Activated CD8-positive, alpha-beta memory T cell treated with anti-CD3 and anti-CD28 coated beads, Interleukin-2, amount 50 U/mL, for 4 hours (primary cell): Measurements from ENCODE around the gene MYO15A.

ENCODE experiments used
- DNase-seq: peaks from one replicate; pipeline ENCODE4 v3.0.0-alpha.2; 2020

MYO15A gene

DNA sequence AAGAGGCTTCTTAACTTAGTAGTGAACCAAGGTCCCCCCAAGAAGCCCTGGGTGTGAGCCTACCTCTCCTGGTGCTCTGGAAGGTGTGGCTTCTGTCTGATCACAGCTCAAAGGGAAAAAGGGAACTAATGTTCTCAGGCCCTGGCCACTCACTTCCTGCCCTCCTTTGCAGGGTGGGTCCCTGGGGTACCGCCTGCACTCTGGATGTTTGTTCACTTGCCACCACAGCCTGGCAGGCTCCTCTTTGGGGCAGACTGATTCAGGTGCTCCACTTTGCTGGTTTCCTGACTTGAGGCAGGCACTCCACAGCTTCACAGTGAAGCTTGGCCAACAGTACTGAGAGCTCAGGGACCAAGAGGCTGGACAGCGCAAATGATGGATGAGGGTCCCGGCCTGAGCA is 5.9 kb upstream of the MYO15A start:
- DNase-seq: no peak

DNA sequence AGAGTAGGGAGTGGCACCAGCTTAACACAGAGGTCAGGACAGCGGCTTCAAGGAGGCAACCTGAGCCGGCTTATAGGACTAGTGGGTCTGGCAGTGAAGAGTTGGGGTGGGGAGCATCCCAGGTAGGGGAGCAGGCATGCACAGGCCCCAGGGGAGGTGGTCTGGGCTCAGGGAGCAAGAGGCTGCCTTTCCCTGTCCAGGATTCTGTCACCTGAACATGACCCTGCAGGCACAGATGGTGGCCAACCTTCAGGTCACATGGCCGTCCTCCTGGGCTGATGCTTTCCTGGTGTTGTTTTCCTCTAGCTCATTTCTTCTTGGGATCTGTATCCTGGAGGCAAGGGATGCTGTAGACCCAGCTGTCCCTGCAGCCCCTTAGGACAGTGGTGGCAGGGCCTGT is 3.5 kb upstream of the MYO15A start:
- DNase-seq: no peak

GRCh38 chr17:18105595-18105994 is 3.0 kb upstream of the MYO15A start:
- no peak for DNase-seq

GRCh38 chr17:18106211-18106610 is 2.3 kb upstream of the MYO15A start:
- no peak for DNase-seq

DNA sequence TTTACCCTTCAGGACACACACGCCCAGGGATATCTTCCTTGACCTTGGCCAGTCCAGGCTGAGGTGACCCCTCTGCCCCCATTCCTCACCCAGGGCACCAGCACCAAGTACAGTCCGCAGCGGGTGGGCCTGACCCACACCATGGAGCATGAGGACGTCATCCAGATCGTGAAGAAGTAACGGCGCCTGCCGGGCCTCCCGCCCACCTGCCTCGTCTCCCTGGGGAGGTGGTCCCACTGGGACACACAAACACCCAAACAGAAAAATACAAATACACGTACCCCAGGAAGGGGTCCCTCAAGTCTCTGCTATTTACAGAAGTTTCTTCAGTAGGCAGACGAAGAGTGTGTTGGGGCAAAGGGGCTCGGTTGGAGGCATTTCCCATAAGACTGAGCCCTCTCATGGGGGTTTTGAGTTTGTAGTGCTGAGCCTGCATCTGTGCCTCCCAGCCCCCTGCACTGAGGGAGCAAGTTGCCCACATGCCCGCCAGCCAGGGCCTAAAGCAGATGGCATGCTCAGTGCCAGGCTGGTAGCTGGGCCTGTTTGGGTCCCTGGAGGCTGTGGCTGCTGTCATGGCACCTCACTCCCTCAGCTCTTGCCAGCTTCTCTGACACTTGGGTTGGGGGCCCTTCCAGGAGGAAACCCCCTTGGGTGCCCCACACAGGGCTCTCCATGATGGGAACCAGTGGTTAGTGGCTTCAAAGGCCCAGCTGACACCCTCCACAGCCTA is 1.3 kb upstream of the MYO15A start:
- DNase-seq: no peak

DNA sequence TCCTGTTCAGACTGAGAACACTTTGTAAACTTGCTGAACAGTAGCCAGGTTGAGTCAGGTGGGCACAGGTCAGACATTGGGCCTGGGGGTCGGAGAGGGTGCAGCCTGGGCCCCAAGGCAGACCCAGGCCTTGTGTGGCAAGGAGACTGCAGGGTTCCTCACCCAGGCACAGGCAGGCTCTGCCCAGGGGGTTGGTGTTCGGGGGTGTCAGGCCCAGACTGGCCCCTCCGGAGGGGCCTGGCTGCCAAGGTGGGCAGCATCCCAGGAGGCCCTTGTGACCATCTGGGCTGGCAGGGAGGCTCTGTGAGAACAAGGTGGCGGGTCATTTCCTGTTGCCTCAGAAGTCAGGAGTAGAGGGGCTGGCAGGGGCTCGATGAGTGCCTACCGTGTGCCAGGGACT is 585 bp upstream of the MYO15A start:
- DNase-seq: no peak

DNA sequence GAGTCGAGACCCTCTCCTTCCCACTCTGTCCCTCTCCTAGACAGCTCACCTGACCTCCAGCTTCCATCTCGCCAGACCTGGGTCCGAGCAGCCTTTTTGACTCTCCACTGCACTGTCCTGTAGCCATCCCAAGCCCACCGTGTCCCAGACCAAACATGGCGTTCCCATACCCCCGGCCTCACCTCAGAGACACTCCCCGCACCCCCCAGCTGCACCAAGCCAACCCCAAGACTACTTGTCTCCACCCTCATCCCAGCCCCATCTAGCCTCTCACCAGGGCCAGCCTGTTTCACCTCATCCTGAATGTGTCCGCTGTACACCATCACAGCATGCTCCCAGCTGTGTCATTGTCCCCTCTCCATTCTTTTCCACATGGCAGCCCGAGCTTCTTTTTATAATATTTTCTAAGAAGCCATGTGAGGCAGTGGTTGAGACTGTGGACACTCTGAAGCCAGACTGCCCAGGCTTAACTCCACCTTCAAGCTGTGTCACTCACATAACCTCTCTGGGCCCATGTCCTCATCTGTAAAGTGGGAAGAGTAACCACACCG is 1.5 kb downstream of the MYO15A start:
- no peak for DNase-seq

DNA sequence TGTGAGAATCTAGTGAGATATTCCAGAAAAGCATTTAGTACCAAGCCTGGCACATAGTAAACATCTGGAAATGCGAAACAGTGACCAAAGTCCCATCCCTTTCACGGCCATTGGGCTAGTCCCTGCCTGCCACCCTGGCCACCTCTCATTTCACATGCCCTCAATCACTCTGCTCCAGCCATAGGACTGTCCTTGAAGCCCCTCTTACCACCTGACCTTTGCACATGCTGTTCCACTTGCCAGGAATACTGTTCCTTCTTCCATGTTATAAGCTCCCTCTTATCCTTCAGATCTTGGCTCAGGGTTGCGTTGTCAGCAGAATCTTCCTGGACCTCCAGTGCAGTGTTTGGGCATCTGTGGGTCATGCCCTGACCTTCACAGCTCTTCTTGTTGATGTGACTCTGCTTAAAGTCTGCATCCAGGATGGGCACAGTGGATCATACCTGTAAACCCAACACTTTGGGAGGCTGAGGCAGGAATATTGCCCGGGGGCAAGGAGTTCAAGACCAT is 2.1 kb downstream of the MYO15A start:
- no peak for DNase-seq

GRCh38 chr17:18111330-18111971 is 2.9 kb downstream of the MYO15A start:
- DNase-seq: no peak

DNA sequence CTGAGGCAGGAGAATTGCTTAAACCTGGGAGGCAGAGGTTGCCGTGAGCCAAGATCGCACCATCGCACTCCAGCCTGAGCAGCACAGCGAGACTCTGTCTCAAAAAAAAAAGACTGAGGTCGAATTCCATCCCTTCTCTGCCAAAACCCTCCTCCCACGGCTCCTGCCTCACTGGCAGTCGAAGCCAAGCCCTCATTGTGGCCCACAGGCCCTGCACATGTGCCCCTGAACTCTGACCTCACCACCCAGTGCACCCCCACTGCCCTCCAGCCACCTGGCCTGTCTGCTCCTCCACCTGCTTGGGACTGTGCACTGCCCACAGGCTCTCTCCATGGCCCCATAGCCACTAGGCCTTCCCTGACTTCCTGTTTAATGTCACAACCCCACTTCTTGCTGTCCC is 7.0 kb downstream of the MYO15A start:
- no peak for DNase-seq

DNA sequence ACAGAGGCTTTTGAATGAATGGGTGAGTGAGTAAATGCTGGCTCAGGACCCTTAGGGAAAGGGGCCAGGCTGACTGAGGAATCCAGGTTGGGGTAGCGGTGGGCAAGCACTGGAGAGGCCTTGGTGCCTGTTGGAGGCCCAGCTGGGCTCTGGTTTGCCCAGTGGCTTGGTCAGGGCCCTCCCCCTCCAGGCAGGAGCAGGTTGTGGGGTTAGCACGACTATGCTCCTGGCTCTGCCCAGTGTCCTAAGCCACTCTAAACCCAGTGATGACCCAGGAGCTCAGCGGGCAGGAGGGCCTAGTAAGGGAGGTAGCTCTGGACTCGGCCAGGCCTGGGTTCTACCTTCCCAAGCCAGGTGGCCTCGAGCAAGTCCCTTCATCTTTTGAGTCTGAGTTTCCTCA is 7.5 kb downstream of the MYO15A start:
- DNase-seq: no peak

GRCh38 chr17:18117533-18117932 is 9.0 kb downstream of the MYO15A start:
- no peak for DNase-seq

DNA sequence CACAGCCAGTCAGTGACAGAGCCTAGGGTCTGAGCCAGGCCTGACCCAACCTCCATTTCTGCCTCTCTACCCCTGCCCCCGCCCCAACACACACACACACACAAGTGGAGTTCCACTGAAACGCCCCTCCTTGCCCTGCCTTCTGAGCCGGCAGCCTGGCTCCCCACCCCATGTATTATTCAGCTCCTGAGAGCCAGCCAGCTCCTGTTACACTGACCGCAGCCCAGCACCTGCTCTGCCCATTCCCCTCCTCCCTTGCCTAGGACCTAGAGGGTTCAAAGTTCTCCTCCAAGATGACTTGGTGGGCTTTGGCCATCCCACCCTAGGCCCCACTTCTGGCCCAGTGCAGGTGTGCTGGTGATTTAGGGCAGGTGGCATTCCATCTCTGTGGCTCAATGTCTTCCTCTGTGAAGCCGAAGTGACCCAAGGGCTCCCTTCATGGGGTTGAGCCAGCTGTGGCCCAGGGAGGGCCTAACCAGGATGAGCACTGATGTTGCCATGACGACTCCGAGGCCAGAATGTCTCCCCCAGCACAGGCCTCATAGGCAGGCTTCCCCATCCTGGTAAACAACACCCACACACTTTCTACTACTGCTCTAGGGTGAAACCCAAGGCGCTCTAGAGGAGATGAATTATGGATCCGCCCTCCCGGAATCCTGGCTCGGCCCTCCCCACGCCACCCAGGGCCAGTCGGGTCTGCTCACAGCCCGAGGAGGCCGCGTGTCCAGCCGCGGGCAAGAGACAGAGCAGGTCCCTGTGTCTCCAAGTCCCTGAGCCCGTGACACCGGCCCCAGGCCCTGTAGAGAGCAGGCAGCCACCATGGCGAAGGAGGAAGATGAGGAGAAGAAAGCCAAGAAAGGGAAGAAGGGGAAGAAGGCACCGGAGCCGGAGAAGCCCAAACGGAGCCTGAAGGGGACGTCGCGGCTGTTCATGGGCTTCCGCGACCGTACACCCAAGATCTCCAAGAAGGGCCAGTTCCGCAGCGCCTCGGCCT is 9.7 kb downstream of the MYO15A start:
- DNase-seq: no peak

DNA sequence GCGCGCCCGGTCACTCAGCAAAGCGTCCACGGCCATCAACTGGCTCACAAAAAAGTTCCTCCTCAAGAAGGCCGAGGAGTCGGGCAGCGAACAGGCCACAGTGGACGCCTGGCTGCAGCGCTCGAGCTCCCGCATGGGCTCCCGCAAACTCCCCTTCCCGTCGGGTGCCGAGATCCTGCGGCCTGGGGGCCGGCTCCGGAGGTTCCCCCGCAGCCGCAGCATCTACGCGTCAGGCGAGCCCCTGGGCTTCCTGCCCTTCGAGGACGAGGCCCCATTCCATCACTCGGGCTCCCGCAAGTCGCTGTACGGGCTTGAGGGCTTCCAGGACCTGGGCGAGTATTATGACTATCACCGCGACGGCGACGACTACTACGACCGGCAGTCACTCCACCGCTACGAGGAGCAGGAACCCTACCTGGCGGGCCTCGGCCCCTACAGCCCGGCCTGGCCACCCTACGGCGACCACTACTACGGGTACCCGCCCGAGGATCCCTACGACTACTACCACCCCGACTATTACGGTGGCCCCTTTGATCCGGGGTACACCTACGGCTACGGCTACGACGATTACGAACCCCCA is 10.7 kb downstream of the MYO15A start:
- no peak for DNase-seq

- no peak for DNase-seq
Observed at GRCh38 chr17:18119938-18120337, 11.4 kb downstream of the MYO15A start.

DNA sequence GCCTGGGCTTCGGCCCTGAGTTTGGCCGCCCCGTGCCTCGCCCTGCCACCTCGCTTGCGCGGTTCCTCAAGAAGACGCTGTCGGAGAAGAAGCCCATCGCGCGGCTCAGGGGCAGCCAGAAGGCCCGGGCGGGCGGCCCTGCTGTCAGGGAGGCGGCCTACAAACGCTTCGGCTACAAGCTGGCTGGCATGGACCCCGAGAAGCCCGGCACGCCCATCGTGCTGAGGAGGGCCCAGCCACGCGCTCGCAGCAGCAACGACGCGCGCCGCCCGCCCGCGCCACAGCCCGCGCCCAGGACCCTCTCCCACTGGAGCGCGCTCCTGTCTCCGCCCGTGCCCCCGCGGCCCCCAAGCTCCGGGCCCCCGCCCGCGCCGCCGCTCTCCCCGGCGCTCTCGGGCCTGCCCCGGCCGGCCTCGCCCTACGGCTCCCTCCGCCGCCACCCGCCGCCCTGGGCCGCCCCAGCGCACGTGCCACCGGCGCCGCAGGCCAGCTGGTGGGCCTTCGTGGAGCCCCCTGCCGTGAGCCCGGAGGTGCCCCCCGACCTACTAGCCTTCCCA is 12.0 kb downstream of the MYO15A start:
- DNase-seq: no peak

DNA sequence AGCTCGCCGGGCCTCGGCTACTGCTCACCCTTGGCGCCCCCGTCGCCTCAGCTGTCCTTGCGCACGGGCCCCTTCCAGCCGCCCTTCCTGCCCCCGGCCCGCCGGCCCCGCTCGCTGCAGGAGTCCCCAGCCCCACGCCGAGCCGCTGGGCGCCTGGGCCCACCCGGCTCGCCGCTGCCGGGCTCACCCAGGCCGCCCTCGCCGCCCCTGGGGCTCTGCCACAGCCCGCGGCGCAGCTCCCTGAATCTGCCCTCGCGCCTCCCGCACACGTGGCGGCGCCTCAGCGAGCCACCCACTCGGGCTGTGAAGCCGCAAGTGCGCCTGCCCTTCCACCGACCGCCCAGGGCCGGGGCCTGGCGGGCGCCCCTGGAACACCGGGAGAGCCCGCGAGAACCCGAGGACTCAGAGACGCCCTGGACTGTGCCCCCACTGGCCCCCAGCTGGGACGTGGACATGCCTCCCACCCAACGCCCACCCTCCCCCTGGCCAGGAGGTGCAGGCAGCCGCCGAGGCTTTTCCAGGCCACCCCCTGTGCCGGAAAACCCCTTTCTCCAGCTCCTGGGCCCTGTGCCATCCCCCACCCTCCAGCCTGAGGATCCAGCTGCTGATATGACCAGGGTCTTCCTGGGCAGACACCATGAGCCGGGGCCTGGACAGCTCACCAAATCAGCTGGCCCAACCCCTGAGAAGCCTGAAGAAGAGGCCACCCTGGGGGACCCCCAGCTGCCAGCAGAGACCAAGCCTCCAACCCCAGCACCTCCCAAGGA is 12.8 kb downstream of the MYO15A start:
- no peak for DNase-seq

DNA sequence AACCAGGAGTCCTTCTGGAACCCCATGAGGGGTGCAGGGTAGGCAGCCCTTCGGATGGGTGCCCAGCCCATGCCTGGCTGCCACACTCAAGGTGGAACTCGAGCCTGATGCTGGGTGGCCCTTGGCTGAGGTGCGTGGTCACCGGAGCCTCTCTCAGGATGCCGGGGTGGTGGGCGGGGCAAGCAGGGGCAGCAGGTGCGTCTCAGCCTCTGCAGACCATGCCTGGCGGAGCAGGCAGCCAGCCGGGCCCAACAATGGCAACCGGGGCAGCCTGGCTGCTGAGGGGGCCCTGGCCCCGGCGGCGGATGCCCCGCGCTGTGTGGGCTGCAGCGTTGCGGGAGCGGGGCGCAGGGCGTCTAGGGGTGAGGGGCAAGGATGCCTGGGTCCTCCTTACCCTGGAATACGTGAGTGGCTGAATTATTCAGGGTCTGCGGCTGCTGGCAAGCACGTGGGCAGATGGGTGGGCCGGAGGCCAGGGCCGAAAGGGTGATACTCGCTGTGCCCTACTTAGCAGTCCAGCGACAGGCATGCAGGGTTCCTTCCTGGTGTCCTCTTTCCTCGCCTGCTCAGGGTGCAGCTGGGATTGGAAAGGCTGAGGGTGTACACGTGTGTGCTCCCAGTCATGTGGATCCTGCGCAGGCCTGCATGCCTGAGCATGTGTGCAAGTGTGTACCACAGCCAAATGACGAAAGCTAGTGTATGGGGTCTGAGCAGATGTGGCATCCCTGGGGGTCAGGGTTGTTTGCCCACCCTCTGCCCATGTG is 14.6 kb downstream of the MYO15A start:
- DNase-seq: no peak

DNA sequence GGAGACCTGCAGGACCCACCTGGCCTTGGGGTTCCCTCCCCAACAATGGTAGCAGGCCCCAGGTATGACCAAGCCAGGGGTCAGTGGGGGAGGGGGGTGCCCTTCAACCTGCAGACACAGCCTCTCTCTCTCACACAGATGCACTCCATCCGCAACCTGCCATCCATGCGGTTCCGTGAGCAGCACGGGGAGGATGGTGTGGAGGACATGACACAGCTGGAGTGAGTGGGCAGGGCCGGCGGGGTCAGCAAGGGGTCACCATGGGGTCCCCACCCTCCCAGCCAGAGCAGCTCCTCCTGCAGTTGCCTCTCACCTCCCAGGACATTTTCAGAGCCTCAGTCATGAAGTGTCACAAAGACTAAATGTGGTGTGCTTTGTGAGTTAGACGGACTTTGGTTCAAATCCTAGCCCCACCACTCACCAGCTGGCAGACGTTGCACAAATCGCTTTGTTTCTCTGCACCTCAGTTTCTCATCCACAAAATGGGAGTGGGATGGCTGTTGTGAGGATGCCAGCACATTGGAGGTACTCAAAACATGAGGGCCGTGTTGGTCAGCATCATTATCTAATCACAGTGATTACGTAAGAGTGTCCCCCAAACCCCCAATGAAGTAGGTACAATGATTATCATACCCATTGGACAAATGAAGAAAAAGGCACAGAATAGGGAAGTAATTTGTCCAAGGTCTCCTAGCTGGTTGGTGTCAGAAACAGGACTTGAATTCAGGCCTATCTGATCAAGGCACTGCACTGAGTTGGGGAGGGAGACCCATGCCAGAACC is 16.0 kb downstream of the MYO15A start:
- no peak for DNase-seq

- DNase-seq: no peak
Observed at GRCh38 chr17:18129041-18129502, 20.5 kb downstream of the MYO15A start.
